Esophagus squamous epithelium (tissue), 5 donors: ENCODE measurements around the gene COX17. TPM values are rescaled to one million over a fixed set of nuclear protein-coding genes. Genes with fewer than 3 reads are reported as not detected.
A peak's percentile ranks its signal among the peaks of the same experiment; 100 is the strongest.

Source experiments
- DNase-seq: peaks from one replicate; lab custom pipeline; 2025; lab: John Stamatoyannopoulos, UW
- H3K27ac ChIP-seq, 4 donors: fragments of 200-600 bp; sonication (generic); one replicate each; pipeline ENCODE4 v1.5.1; 2016 to 2019; ENCODE audit warnings: mild to moderate bottlenecking in 1 of 4
- H3K27me3 ChIP-seq, 4 donors: fragments of 200-600 bp; sonication (generic); 1 replicate in 3 of 4; 2 replicates in 1 of 4; pipeline versions ENCODE4 v1.5.1 to v1.6.0; 2017 to 2021; ENCODE audit warnings: antibody characterized with exemption in 1 of 4
- H3K36me3 ChIP-seq, 3 donors: fragments of 200-600 bp; sonication (generic); one replicate each; pipeline ENCODE4 v1.5.1; 2016 to 2019
- H3K4me1 ChIP-seq, 3 donors: fragments of 200-600 bp; sonication (generic); one replicate each; pipeline ENCODE4 v1.5.1; 2017 to 2019
- H3K4me3 ChIP-seq, 4 donors: fragments of 200-600 bp; sonication (generic); 1 replicate in 3 of 4; 2 replicates in 1 of 4; pipeline ENCODE4 v1.5.1; 2016 to 2019; ENCODE audit warnings: mild to moderate bottlenecking in 2 of 4, moderate library complexity in 1 of 4
- H3K9me3 ChIP-seq, 3 donors: fragments of 200-600 bp; sonication (generic); one replicate each; pipeline ENCODE4 v1.5.1; 2016 to 2019
- POLR2A ChIP-seq, 4 donors: fragments of 450-650 bp; IDR thresholded peaks; one replicate each; pipeline ENCODE4 v1.6.1; 2017; ENCODE audit warnings: antibody characterized with exemption in 4 of 4, mild to moderate bottlenecking in 4 of 4, moderate library complexity in 3 of 4
- WGBS, 2 donors: methylation state at CpG; one replicate each; pipeline ENCODE4 v1.1.5; 2018; 5-methylcytosine and 5-hydroxymethylcytosine counted together
- intact Hi-C: fragments of 100-400 bp; cut with DNase I; formaldehyde crosslinking; loops from one replicate; pipeline ENCODE4 v1.15.0; 2022
- total RNA-seq, 4 donors: library from RNA; depleted of rRNA; stranded (reverse); fragments of >200 nt; gene quantifications; one replicate each; pipeline ENCODE4 v1.1.0, GENCODE V29; 2016
- TF ChIP-seq, protein P1 (sequence below), 6 experiments: fragments of 450-650 bp in 4 of 6; fragments of 200-600 bp in 2 of 6; sonication (generic) in 2 of 6; IDR thresholded peaks; one replicate each; pipeline ENCODE4 v1.5.1; 2016 to 2019; ENCODE audit warnings: antibody characterized with exemption in 6 of 6, mild to moderate bottlenecking in 4 of 6, moderate library complexity in 4 of 6
- donor health status: DM: yes; HTN: yes; CAD: no.

The COX17 gene
- total RNA-seq, 4 donors from 2014 or later: 10.8 to 33.9 (median 24.6) TPM

DNA sequence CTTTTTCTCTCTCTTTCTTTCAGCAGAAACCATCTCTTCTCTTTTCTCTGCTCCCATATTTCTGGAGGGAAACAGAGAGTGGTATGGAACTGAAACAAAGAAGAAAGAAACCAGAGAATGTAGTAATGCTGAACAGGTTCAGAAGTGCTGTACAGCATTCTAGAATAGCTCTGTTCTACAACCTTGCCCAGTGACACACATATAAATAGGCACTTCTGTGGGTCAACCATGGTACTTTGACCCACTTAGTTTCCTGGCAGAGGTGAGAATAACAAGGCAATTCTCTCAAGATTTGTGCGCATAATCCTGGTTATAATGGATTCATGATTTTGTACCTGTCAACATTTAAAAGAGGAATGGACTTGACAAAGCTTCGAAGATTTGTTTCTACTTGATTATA is 37.9 kb upstream of the COX17 start:
- Histone ChIP-seq H3K27me3 (no peaks in the 10 kb centered on the region), H3K27ac (no peak overlapping the region), H3K36me3 (no peaks in the 10 kb centered on the region), H3K4me3 (no peak overlapping the region), H3K9me3 (no peaks in the 10 kb centered on the region), H3K4me1 (no peaks in the 10 kb centered on the region)
- intact Hi-C loops: no loop called here
- WGBS, 2 donors: 94 to 95% methylated on average over 2 of the region's 2 CpGs
- no peak for DNase-seq
- no peak for TF ChIP-seq POLR2A (IDR thresholded peaks at IDR 0.05)
- TF ChIP-seq, protein P1, sequence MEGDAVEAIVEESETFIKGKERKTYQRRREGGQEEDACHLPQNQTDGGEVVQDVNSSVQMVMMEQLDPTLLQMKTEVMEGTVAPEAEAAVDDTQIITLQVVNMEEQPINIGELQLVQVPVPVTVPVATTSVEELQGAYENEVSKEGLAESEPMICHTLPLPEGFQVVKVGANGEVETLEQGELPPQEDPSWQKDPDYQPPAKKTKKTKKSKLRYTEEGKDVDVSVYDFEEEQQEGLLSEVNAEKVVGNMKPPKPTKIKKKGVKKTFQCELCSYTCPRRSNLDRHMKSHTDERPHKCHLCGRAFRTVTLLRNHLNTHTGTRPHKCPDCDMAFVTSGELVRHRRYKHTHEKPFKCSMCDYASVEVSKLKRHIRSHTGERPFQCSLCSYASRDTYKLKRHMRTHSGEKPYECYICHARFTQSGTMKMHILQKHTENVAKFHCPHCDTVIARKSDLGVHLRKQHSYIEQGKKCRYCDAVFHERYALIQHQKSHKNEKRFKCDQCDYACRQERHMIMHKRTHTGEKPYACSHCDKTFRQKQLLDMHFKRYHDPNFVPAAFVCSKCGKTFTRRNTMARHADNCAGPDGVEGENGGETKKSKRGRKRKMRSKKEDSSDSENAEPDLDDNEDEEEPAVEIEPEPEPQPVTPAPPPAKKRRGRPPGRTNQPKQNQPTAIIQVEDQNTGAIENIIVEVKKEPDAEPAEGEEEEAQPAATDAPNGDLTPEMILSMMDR (IDR thresholded peaks at IDR 0.05): no peak

DNA sequence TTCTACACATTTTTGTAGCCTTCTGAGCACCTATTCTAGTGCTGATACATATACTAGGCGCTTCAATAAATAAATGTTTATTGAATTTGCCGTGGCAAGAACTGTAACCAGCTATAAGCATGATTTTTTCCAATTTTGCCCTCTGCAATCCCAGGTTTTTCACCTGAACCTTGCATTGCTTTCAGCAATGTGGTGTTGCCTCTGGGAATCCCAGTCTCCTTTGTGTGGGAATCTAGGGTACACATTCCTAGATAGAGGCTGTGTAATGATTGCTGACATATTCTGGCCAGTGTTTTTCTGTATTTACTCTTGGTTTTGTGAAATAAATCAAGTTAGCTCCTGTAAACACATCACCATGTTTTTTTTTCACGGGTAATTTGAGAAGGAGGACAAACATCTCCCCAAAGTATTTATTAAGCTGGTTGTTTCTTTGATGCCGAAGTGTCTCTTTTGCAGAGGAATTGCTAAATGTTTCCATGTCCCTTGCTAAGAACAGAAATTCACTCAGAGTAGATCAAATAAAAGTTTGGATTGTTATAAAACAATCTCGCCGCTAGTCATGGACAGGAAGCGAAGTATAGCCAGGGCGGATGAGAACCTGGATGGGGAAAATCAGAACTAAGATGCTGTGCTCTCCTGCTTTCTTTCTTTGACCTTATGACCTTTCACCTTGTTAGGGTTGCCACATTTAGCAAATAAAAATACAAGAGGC is 26.8 kb upstream of the COX17 start:
- intact Hi-C loops: no loop called here
- Histone ChIP-seq H3K27me3 (no peaks in the 10 kb centered on the region), H3K4me1 (peaks cover 0 to 30% (median 4%) of the 10 kb centered on the region in 3 donors), H3K27ac (peak overlapping the region in 1 of 4 donors; percentile 70), H3K9me3 (no peaks in the 10 kb centered on the region), H3K36me3 (no peaks in the 10 kb centered on the region), H3K4me3 (peak overlapping the region in 2 of 4 donors; percentile 48 to 72)
- TF ChIP-seq POLR2A (IDR thresholded peaks at IDR 0.05): no peak
- TF ChIP-seq, protein P1 (IDR thresholded peaks at IDR 0.05): no peak
- no peak for DNase-seq
- WGBS, 2 donors: 63 to 66% methylated on average over 8 of the region's 8 CpGs

DNA sequence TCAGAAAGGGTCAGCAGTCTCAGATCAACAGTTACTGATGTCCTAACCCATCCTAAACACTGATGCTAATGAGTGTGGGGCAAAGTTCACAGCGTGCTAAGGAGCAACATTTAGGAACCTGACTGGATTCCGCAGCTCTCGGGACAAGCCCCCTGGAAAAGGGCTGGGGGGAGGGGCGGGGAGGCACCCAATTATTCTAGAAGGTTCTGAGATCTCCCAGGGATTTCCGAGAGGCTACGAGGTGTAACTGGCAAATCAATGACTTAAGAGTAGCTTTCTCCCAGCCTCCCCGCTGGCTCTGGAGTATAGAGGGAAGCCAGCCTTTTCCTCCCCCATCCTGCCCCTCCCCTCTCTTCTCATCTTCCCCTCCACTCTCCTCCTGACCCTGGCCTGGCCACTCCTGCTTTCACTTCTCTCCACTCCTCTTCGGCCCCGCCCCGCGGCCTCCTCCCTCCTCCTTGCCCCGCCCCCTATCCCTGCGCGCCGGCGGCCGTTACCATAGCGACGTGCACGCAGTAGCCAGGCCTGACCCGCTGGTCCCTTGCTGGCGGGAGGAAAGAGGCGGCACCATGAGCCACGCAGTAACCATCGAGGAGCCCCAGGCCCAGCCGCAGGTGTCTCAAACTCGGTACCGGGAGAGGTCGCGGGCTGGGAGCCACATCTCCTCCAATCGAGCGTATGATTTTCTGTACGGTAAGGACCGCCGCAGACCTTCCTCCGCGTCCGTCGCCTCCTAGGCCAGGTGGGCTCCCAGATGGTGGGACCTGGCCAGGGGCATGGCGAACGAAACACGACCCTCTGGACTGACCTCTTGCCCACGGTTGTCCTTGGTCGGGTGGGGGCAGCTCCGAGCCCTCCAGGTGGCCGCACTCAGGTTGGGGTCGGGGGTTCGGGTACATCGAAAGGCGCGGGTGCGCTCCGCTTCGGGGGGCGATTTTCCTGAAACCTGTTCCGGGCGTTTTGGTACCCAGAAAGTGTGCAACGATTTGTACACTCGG is 25.6 kb upstream of the COX17 start, which contains the start of gene CFAP91:
TSS of gene CFAP91 (plus strand) at position 493 of the 998 bp plus-strand sequence. CDS start at position 570, 77 bp downstream.
- DNase-seq: peak; percentile 75
- peak within 1 kb of the TSS in 3 of 4 donors; percentile 40 to 70 (median 65) for H3K27ac ChIP-seq
- no peaks in the 10 kb centered on the region for H3K27me3 ChIP-seq
- peak within 1 kb of the TSS; percentile 34 to 72 (median 52) for H3K4me3 ChIP-seq
- no peaks in the 10 kb centered on the region for H3K9me3 ChIP-seq
- peaks cover 0 to 30% (median 4%) of the 10 kb centered on the region in 3 donors for H3K4me1 ChIP-seq
- H3K36me3 ChIP-seq: no peaks in the 10 kb centered on the region
- WGBS, 2 donors: 6 to 16% methylated on average over 14 to 51 of the region's 59 CpGs
- intact Hi-C loops: no loop called here
- TF ChIP-seq, protein P1 (IDR thresholded peaks at IDR 0.05): no peak
- no peak for TF ChIP-seq POLR2A (IDR thresholded peaks at IDR 0.05)

DNA sequence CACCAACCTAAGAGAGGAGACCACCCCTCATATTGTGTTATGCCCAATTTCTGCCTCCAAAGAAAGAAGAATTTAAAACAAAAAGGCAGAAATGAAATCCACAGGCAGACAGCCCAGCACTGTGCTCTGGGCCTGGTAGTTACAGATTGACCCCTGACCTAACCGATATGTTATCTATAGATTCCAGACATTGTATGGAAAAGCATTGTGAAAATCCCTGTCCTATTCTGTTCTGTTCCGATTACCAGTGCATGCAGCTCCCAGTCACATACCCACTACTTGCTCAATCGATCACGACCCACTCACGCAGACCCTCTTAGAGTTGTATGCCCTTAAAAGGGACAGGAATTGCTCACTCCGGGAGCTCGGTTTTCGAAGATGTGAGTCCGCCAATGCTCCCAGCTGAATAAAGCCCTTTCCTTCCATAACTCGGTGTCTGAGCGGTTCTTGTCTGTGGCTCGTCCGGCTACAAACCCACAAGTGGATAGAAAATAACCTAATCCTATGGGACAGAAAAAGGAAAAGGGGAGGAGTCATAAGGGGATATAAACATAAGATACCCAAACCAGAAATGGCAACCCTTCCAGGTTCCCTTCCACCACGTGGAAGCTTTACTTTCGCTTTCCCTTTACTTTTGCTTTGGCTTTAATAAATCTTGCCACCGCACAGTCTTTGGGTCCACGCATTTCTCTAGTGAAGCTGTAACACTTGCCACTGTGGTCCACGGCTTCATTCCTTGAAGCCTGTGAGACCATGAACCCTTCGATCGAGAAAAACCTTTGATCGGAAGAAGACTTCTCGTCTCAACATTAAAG is 23.9 kb upstream of the COX17 start:
- no peak overlapping the region for H3K27ac ChIP-seq
- 84 to 86% methylated on average over 6 to 22 of the region's 22 CpGs for WGBS, 2 donors
- TF ChIP-seq POLR2A (IDR thresholded peaks at IDR 0.05): no peak
- TF ChIP-seq, protein P1 (IDR thresholded peaks at IDR 0.05): no peak
- no peak overlapping the region for H3K4me3 ChIP-seq
- H3K36me3 ChIP-seq: no peaks in the 10 kb centered on the region
- no peaks in the 10 kb centered on the region for H3K9me3 ChIP-seq
- H3K4me1 ChIP-seq: peaks cover 0 to 30% (median 4%) of the 10 kb centered on the region in 3 donors
- DNase-seq: no peak
- intact Hi-C loops: no loop called here
- no peaks in the 10 kb centered on the region for H3K27me3 ChIP-seq
